AG04449 (cell line): ENCODE data around the gene ATP2B2.

Experiments used
- CTCF ChIA-PET: fragments of 350-600 bp; formaldehyde crosslinking; extraction: SDS; loops from one replicate; lab custom pipeline; 2021; ENCODE audit warnings: antibody characterized with exemption; lab: Yijun Ruan, JAX
- POLR2A ChIA-PET: fragments of 400-600, 350-600 bp; formaldehyde crosslinking; extraction: SDS; loops from one replicate; lab custom pipeline; 2020; ENCODE audit warnings: antibody characterized with exemption, inconsistent platforms; lab: Yijun Ruan, JAX
- DNase-seq: peaks from one replicate; pipeline ENCODE4 v3.0.0-alpha.2; 2010; ENCODE audit warnings: low read depth, low spot score
- H3K4me3 ChIP-seq: 2 replicates; pipeline ENCODE4 v1.5.1; 2011; ENCODE audit warnings: low read depth, mild to moderate bottlenecking, control low read depth, low read length
- TF ChIP-seq, protein P1 (sequence below): IDR thresholded peaks from one replicate; pipeline ENCODE4 v1.5.1; 2011; ENCODE audit warnings: mild to moderate bottlenecking, moderate library complexity, low read length, control low read depth, inconsistent platforms; ENCODE audit not compliant: insufficient read depth; ENCODE audit errors: missing control alignments

The ATP2B2 gene

DNA sequence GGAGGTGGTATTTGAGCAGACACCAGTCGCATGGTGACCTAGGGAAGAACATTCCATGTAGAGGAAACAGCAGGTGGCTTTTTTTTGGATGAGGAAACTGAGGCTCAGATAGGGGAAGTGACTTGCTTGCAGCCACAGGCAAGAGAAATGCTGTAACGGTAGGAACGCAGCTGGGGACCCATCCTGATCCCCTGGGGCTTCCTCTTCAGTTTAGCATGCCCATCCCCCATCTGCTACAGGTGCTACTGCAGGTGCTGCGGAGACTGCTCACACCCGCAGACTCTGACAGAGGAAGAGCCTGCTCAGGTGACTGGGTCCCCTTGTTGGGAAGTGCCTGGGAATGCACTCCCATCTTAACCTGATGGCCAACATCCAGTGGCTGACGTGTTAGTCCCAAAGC is 129.0 kb downstream of the ATP2B2 start:
- TF ChIP-seq, protein P1, sequence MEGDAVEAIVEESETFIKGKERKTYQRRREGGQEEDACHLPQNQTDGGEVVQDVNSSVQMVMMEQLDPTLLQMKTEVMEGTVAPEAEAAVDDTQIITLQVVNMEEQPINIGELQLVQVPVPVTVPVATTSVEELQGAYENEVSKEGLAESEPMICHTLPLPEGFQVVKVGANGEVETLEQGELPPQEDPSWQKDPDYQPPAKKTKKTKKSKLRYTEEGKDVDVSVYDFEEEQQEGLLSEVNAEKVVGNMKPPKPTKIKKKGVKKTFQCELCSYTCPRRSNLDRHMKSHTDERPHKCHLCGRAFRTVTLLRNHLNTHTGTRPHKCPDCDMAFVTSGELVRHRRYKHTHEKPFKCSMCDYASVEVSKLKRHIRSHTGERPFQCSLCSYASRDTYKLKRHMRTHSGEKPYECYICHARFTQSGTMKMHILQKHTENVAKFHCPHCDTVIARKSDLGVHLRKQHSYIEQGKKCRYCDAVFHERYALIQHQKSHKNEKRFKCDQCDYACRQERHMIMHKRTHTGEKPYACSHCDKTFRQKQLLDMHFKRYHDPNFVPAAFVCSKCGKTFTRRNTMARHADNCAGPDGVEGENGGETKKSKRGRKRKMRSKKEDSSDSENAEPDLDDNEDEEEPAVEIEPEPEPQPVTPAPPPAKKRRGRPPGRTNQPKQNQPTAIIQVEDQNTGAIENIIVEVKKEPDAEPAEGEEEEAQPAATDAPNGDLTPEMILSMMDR, result no peak
- no peak overlapping the region for H3K4me3 ChIP-seq
- ChIA-PET POLR2A (no interaction called here), CTCF (interaction anchor here (0.9 to 1.9 kb wide), 2 partner anchors 362 to 684 kb away, joined by 3 to 4 read pairs; no protein-coding TSS in a partner anchor)
- DNase-seq, result no peak

DNA sequence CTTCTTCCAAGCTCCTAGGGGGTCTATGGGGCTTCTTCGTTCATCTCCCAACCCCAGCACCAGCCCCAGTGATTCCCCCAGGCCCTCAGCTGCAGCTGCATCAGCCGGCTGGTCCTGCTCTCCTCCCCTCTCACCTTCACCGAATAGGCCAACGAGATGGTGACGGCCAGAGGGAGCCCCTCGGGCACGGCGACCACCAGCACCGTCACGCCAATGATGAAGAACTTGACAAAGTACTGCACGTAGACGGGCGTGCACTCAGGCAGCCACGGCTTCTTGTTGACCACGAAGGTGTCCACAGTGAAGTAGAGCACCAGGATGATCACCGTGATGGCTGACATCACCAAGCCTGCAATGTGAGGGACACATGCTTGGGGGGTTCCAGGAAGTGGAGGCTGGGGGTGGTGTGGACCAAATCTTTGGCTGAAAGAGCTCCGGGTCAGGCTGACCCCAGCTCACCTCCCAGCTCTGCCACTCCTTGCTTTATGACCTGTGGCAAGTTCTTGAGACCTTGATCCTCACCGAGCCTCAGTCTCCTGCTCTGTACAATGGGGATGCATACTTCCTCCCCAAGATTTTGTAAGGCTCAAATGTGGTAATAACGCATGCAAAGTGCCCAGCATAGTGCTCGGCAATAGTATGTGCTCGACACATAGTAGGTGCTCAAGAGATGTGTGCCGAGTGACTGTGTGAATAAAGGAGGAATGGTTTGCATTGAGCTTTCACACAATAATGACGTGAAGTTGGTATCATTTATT is 129.9 kb downstream of the ATP2B2 start:
- H3K4me3 ChIP-seq, result no peak overlapping the region
- TF ChIP-seq, protein P1, result no peak
- ChIA-PET CTCF (interaction anchor here (0.9 to 1.9 kb wide), 3 partner anchors 31 to 685 kb away, joined by 3 to 4 read pairs (median 4); no protein-coding TSS in a partner anchor), POLR2A (no interaction called here)
- no peak for DNase-seq

DNA sequence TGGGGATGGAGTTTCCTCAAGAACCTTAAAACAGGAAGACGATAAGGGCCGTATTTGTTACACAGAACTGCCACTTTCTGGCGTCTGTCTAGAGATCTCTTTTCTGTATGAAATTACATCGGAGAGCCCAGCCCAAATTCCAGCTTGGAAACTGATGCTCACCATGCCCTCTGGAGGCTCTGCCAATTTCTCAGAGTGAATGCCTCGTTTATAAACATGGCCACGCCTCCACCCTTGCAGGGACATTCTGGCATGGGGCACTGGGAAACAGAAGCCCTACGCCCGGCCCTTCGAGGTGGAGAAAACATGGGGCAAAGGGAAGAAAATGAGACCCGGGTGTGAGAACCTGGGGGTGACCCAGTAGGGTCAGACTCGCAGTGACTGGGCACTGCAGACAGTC is 131.1 kb downstream of the ATP2B2 start:
- DNase-seq, result no peak
- TF ChIP-seq, protein P1, result no peak
- ChIA-PET POLR2A (no interaction called here), CTCF (interaction anchor here (1.0 to 1.4 kb wide), 3 partner anchors 27 to 30 kb away, joined by 3 to 5 read pairs (median 4); no protein-coding TSS in a partner anchor)
- H3K4me3 ChIP-seq, result no peak overlapping the region

DNA sequence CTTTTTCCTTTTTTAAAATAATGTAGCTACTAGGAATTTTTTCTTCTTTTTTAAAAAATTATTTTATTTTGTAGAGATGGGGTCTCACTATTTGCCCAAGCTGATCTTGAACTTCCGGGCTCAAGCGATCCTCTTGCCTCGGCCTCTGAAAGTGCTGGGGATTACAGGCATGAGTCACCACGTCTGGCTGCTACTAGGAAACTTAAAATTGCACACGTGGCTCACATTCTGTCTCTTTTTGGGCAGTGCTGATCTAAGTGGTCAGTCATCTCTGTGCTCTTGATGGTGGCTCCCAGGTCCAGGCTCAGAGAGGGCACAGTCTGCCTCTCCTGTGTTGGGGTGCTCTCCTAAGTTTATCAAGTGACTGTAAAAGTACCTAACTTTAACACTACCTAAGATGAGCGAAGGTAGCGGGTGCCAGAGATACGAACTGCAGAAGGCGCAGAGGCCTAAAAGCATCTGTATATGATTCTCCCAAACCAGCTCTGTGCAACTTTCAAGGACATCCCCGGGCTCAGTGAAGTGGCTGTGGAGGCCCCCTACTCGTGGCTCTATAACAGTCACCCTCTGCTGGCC is 131.6 kb downstream of the ATP2B2 start:
- TF ChIP-seq, protein P1, result no peak
- H3K4me3 ChIP-seq, result no peak overlapping the region
- no peak for DNase-seq
- CTCF ChIA-PET, result interaction anchor here (1.0 to 1.3 kb wide), 3 partner anchors 10 to 29 kb away, joined by 3 to 5 read pairs (median 3); no protein-coding TSS in a partner anchor
- POLR2A ChIA-PET, result no interaction called here

DNA sequence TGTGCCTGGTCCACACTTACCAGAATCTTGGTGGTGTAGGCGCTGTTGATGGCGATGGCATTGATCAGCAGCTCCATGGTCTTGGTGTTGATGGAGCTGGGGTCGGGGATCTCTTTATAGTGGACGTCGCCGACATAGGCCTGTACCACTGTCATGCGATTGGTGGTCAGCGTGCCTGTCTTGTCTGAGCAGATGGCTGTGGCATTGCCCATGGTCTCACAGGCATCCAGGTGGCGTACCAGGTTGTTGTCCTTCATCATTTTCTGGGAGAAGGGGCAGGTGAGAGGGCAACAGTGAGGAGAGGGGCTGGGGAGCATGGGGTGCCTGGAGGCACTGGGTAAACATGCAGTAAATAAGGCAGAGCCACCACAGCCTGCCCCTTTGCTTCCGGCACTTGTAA is 133.6 kb downstream of the ATP2B2 start:
- TF ChIP-seq, protein P1, result no peak
- H3K4me3 ChIP-seq, result no peak overlapping the region
- no peak for DNase-seq
- ChIA-PET POLR2A (no interaction called here), CTCF (interaction anchor here (0.5 kb wide), 1 partner anchor 96 kb away, joined by 3 read pairs; no protein-coding TSS in a partner anchor)

DNA sequence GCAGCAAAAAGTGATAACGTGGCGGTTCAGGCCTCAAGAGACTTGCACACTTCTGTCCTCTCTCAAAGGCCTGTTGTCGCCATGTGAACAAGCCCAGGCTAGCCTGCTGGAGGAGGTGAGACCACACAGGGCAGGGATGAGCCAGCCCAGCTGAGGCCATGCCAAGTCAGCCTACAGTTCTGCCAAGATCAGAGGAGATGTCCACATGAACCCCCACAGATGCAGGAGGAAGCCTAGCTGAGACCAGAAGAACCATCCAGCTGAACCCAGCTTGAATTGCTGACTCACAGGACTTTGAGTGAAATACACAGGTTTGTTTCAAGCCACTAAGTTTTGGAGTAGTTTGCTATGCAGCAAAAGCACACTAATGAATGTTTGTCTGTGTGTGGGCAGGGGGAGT is 134.2 kb downstream of the ATP2B2 start:
- no peak overlapping the region for H3K4me3 ChIP-seq
- TF ChIP-seq, protein P1, result no peak
- CTCF ChIA-PET, result interaction anchor here (0.7 kb wide), 1 partner anchor 36 kb away, joined by 3 read pairs; no protein-coding TSS in a partner anchor
- no peak for DNase-seq
- POLR2A ChIA-PET, result no interaction called here
